GM23248 (cell line): ENCODE measurements around the gene NECTIN4.
"Not testable (repeated sequence)": the region's sequence is repeated elsewhere in the genome, so short reads cannot be mapped to it uniquely, and the experiment has no call there.

Experiments used
- EZH2 ChIP-seq: fragments of 200-600 bp; sonication (generic); IDR thresholded peaks from 2 replicates; pipeline ENCODE4 v1.6.1; 2018; ENCODE audit warnings: antibody characterized with exemption, mild to moderate bottlenecking; ENCODE audit not compliant: insufficient read depth, poor library complexity, severe bottlenecking
- EZH2phosphoT487 ChIP-seq: fragments of 200-600 bp; sonication (generic); IDR thresholded peaks from 2 replicates; pipeline ENCODE4 v1.6.1; 2018; ENCODE audit warnings: antibody characterized with exemption, moderate library complexity, mild to moderate bottlenecking, low read depth; ENCODE audit not compliant: insufficient read depth

DNA sequence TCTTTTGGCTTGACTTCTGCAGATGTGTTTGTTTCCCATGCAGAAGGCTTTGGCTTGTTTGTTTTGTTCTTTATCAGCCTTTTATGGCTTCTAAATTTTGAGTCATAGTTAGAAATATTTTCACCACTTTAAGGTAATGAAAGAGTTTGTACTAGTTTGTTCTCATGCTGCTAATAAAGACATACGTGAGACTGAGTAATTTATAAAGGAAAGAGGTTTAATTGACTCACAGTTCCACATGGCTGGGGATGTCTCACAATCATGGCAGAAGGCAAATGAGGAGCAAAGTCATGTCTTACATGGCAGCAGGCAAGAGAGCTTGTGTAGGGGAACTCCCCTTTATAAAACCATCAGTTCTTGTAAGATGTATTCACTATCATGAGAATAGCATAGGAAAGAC lies 62.4 kb downstream of the NECTIN4 start:
- TF ChIP-seq EZH2, EZH2phosphoT487: not testable (repeated sequence)
